GM12878 (cell line): ENCODE results near the gene IFI44L. TPM values are rescaled to one million over a fixed set of nuclear protein-coding genes. Genes with fewer than 3 reads are reported as not detected.

Experiments used
- ATAC-seq: fragments of 200-7000 bp; cut with Tn5 transposase; 3 replicates; pipeline ENCODE4 v1.9.1; 2020; ENCODE audit warnings: mild to moderate bottlenecking, moderate library complexity
- BruUV-seq: library from RNA; stranded (reverse); fragments of 400-500 nt; replicated peaks from 2 replicates; lab custom pipeline; 2021; lab: Mats Ljungman, UMichigan
- CTCF ChIA-PET: fragments of 300-600 bp; sonication (Branson Sonifier 250); formaldehyde crosslinking; extraction: SDS; loops from one replicate; lab custom pipeline; 2021; ENCODE audit warnings: inconsistent platforms; lab: Yijun Ruan, JAX
- POLR2A ChIA-PET: fragments of 350-600 bp; formaldehyde crosslinking; extraction: SDS; loops from one replicate; lab custom pipeline; 2021; ENCODE audit warnings: inconsistent platforms; lab: Charles Lee
- RAD21 ChIA-PET: fragments of 300-600 bp; sonication (Branson Sonifier 250); formaldehyde crosslinking; loops from one replicate; lab custom pipeline; 2023; ENCODE audit warnings: antibody characterized with exemption; ENCODE audit not compliant: unreplicated experiment; lab: Charles Lee
- SMC1A ChIA-PET: fragments of 300-600 bp; sonication (Branson Sonifier 250); formaldehyde crosslinking; loops from one replicate; lab custom pipeline; 2023; ENCODE audit not compliant: unreplicated experiment, uncharacterized antibody; lab: Charles Lee
- DNase-seq: peaks from one replicate; pipeline ENCODE4 v3.0.0-alpha.2; 2011; ENCODE audit warnings: low read depth, low spot score
- FAIRE-seq: peaks from 3 replicates; lab custom pipeline; 2011; peaks lifted over from hg19 to GRCh38; lab: Jason Lieb, UNC
- H2AFZ ChIP-seq: 2 replicates; pipeline ENCODE4 v1.6.0; 2011; ENCODE audit warnings: low read depth, low read length, control low read depth; ENCODE audit not compliant: control insufficient read depth
- H3K27ac ChIP-seq: 2 replicates; pipeline ENCODE4 v1.5.1; 2011; ENCODE audit warnings: control low read depth; ENCODE audit not compliant: control insufficient read depth, insufficient read depth
- H3K27me3 ChIP-seq, 2 experiments: replicated peaks in 1 of 2; 2 replicates each; pipeline versions ENCODE4 v1.6.0 to v1.6.1; 2011; ENCODE audit warnings: low read length in 1 of 2; ENCODE audit not compliant: control insufficient read depth in 2 of 2, insufficient read depth in 2 of 2
- H3K36me3 ChIP-seq, 2 experiments: 2 replicates each; pipeline ENCODE4 v1.5.1; 2011; ENCODE audit warnings: low read length in 1 of 2; ENCODE audit not compliant: control insufficient read depth in 2 of 2, insufficient read depth in 2 of 2
- H3K4me1 ChIP-seq: 2 replicates; pipeline ENCODE4 v1.6.1; 2011; ENCODE audit warnings: mild to moderate bottlenecking, low read length, moderate library complexity, mixed read lengths; ENCODE audit not compliant: control insufficient read depth, insufficient read depth
- H3K4me2 ChIP-seq: 2 replicates; pipeline ENCODE4 v1.6.0; 2011; ENCODE audit warnings: control low read depth; ENCODE audit not compliant: control insufficient read depth, insufficient read depth
- H3K4me3 ChIP-seq: fragments of 200-600 bp; sonication (generic); 2 replicates; pipeline ENCODE4 v1.5.1; 2016
- H3K79me2 ChIP-seq: 2 replicates; pipeline ENCODE4 v1.6.0; 2011; ENCODE audit warnings: low read length; ENCODE audit not compliant: control insufficient read depth, insufficient read depth
- H3K9ac ChIP-seq: 2 replicates; pipeline ENCODE4 v1.8.0; 2011; ENCODE audit warnings: low read length, control low read depth, mixed read lengths; ENCODE audit not compliant: control insufficient read depth, insufficient read depth
- H3K9me3 ChIP-seq: replicated peaks from 3 replicates; pipeline ENCODE4 v1.5.1; 2011; ENCODE audit warnings: mild to moderate bottlenecking, low read length; ENCODE audit not compliant: control insufficient read depth, insufficient read depth
- H4K20me1 ChIP-seq: 2 replicates; pipeline ENCODE4 v1.6.0; 2011; ENCODE audit not compliant: control insufficient read depth, insufficient read depth
- ATF7 ChIP-seq: fragments of 450-650 bp; IDR thresholded peaks from 2 replicates; pipeline ENCODE4 v1.6.1; 2016; ENCODE audit warnings: low read depth, mild to moderate bottlenecking
- EGR1 ChIP-seq, 2 experiments: IDR thresholded peaks; 1 replicate in 1 of 2; 2 replicates in 1 of 2; pipeline ENCODE4 v1.6.1; 2011 to 2012; ENCODE audit warnings: low read depth in 2 of 2, low read length in 2 of 2, borderline replicate concordance in 1 of 2, mild to moderate bottlenecking in 1 of 2, moderate library complexity in 1 of 2
- MTA2 ChIP-seq: fragments of 450-650 bp; IDR thresholded peaks from 2 replicates; pipeline ENCODE4 v1.6.1; 2016; ENCODE audit warnings: low read depth, mild to moderate bottlenecking, moderate library complexity
- ZNF274 ChIP-seq: IDR thresholded peaks from one replicate; pipeline ENCODE4 v1.8.0; 2011; ENCODE audit not compliant: insufficient read length, insufficient read depth
- ZNF687 ChIP-seq: fragments of 450-650 bp; IDR thresholded peaks from 2 replicates; pipeline ENCODE4 v1.6.1; 2017; ENCODE audit warnings: mild to moderate bottlenecking, moderate library complexity
- WGBS: methylation state at CpG from one replicate; pipeline ENCODE4 v1.1.6; 2016; ENCODE audit warnings: low lambda C conversion rate; ENCODE audit not compliant: insufficient replicate concordance, insufficient coverage; ENCODE audit errors: missing lambda C conversion rate; 5-methylcytosine and 5-hydroxymethylcytosine counted together
- in situ Hi-C: fragments of 300-500 bp; cut with MboI; formaldehyde crosslinking; loops from 9 replicates; pipeline ENCODE4 v1.14.3; 2018; ENCODE audit warnings: mixed read lengths
- intact Hi-C: fragments of 100-400 bp; cut with micrococcal nuclease; formaldehyde crosslinking; loops from one replicate; pipeline ENCODE4 v1.14.2; 2022; ENCODE audit not compliant: unreplicated experiment
- polyA plus RNA-seq, 11 experiments: library from polyadenylated mRNA; depleted of rRNA in 4 of 11; unstranded in 6 of 11; stranded (reverse) in 5 of 11; fragments of >200 nt; fragmentation: Nextera tagmentation in 4 of 11; fragmentation: Illumina TruSeq in 1 of 11; extraction: Ambion mirVana in 4 of 11; extraction: Trizol in 1 of 11; gene quantifications; 1 replicate in 1 of 11; 2 replicates in 10 of 11; pipeline versions ENCODE4 v1.2.1 to v1.2.3, GENCODE V29; 2011 to 2016; ENCODE audit warnings: inconsistent platforms in 2 of 11, missing spikeins in 2 of 11, low read depth in 1 of 11
- total RNA-seq, 4 experiments: library from RNA; depleted of rRNA in 3 of 4; stranded (reverse); fragments of >200 nt in 3 of 4; fragmentation: Illumina TruSeq in 1 of 4; extraction: Trizol in 1 of 4; gene quantifications; 2 replicates each; pipeline versions ENCODE4 v1.2.1 to v1.2.3, GENCODE V29; 2013 to 2021

Gene IFI44L
- total and polyA plus RNA-seq, 10 of the 15 experiments (the other 5 are each of a cell fraction or from before 2014, with no cell fraction given), result 58.0 to 371 (median 173) TPM

GRCh38 chr1:78682496-78682895 lies 62.2 kb downstream of the IFI44L start:
- Histone ChIP-seq H3K36me3 (no peaks in the 10 kb centered on the region), H3K4me2 (no peak overlapping the region)
- no peak for DNase-seq
- CTCF ChIA-PET, result interaction anchor here (0.5 kb wide), 1 partner anchor 464 kb away, joined by 3 read pairs; no protein-coding TSS in a partner anchor
- no peak for TF ChIP-seq EGR1 (IDR thresholded peaks at IDR 0.05; ENCODE audit: borderline replicate concordance in 1 of 2, low read depth in 2 of 2, low read length in 2 of 2)
- TF ChIP-seq ZNF687, result no peak
- no peak for TF ChIP-seq ZNF274
- TF ChIP-seq MTA2, result no peak
- TF ChIP-seq ATF7, result no peak
- TF ChIP-seq, all 136 proteins: peak for 0
- H4K20me1 ChIP-seq, result no peaks in the 10 kb centered on the region
- BruUV-seq, result no TSS peak
- SMC1A ChIA-PET, result interaction anchor here (2.5 kb wide), 1 partner anchor 65 kb away, joined by 8 read pairs; no protein-coding TSS in a partner anchor
- no peak overlapping the region; the same call in none of the 2 replicates for H2AFZ ChIP-seq
- RAD21 ChIA-PET, result no interaction called here
- 16% methylated on average over 3 of the region's 3 CpGs for WGBS
- ATAC-seq (no peak), FAIRE-seq (no peak)
- POLR2A ChIA-PET, result interaction anchor here (1.8 kb wide), 1 partner anchor 65 kb away, joined by 3 read pairs; no protein-coding TSS in a partner anchor
- H3K9me3 ChIP-seq, result no peaks in the 10 kb centered on the region; the same call in 2 of the 3 replicates
- in situ Hi-C loops, result no loop called here
- no peaks in the 10 kb centered on the region for H3K27me3 ChIP-seq
- H3K9ac ChIP-seq, result no peak overlapping the region
- intact Hi-C loops, result no loop called here
- H3K4me3 ChIP-seq, result no peak overlapping the region
- no peak overlapping the region for H3K27ac ChIP-seq
- peaks cover 11% of the 10 kb centered on the region for H3K4me1 ChIP-seq
- no peaks in the 10 kb centered on the region for H3K79me2 ChIP-seq
